Kidney capillary endothelial cell (primary cell): ENCODE results near the gene HS1BP3.

ENCODE experiments used
- DNase-seq: peaks from one replicate; pipeline ENCODE4 v3.0.0-alpha.2; 2018; ENCODE audit warnings: low spot score

Gene HS1BP3

DNA sequence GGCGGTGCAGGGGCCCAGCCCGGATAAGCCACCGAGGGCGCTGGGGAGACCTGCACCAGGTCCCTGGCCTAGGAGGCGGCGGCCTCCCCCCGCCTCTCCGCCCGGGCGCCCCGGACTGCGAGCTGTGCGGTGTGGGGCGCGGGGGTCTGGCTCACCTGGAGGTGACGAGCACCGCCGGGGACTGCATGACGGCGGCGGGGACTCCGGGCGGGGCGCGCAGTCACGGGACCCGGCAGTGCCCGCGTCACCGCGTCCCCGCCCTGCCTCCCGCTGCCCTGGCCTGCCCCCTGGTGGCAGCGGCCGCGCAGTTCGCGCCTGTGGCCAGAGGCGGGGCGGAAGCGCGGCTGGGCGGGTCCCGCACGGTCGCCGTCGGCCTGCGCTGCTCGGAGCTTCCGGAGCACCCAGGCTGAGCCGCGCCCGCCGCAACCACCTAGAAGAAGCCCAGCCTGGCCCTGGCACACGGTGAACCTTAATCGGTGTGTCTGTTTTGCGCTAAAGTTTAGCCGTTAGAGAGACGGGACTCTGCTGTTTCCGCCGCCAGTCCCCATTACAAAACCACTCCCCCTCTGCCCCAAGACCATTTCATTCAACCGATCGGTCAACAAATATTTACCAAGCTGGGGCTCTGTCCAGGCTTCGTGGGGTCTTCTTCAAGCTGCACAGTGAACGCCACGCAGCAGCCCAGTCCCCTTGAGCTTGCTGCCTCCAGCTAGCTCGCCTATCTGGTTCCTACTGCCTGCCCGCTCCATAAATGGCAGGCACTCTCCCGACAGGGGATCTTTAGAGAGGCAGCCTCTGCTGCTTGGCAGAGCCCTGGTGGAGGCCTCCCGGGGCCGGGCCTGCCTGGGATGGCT, at the start of gene HS1BP3:
Gene HS1BP3, minus strand, starts transcription at position 222 of the 854 bp plus-strand sequence. Its CDS starts 35 bp downstream, at position 187.
- DNase-seq, result peak; percentile 87

GRCh38 chr2:20698916-20699613, 48.2 kb upstream of the HS1BP3 start:
- DNase-seq, result peak; percentile 39

DNA sequence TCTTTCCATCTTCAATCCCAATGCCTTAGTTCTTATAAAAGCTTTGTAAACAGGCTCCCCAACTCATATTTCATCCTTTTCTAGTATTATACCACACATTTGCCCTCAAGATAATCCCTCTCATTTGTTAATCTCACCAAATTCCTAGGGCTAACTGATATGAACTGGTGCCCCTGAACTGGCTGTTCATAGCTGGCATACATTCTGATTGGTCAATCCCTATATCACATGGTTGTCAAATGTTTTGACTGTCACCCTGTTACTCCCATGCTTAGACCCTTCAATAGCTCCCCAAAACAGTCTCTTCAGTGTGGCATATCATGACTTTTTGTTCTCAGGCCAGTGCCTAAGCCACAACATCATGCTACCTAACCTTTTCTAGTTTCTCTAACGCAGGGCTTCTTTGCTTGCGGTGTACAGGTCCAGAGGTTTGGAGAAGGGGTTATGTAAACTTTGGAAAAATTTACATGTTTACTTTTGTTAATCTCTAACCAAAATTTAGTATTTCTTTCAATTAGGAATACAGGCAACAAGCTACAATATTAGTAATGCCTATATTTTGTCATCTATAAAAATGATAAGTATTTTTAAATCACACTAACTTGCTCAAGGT, 46.5 kb upstream of the HS1BP3 start:
- DNase-seq, result no peak

DNA sequence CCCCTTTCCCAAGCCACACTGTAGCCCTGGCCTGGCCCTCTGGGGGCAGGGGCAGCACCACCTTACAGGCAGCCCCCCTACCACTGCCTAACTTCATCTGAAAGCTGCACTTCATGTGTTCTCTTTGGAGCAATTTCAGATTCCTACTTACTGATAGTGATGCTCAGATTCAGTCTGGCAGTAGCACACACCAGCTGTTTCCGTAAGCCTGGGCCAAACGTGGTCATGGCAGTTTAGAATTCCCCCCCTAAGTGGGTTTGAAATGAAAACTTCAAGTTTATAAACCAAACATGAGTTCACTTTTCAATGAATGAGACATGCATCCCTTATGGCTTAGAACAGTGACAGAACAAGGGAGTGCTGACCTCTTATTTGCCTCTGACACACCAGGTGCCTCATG, 45.5 kb upstream of the HS1BP3 start:
- no peak for DNase-seq

DNA sequence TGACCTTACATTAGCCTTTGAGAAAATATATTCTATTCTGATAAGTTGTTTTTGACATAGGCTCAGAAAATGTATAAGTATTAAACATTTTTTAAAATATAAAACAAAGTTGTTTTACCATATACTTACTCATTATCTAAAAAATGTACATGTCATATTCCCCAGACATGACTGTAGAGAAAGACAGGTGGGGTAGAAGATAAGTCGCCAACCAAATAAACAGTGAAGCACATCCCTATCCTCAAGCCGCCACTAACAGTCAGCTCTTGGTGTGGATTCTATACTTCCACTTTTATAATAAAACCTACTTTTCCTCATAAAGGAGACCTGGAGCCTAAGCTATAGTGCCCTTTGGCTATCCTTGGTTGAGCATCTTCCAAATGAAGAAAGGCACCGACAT, 42.4 kb upstream of the HS1BP3 start:
- no peak for DNase-seq

DNA sequence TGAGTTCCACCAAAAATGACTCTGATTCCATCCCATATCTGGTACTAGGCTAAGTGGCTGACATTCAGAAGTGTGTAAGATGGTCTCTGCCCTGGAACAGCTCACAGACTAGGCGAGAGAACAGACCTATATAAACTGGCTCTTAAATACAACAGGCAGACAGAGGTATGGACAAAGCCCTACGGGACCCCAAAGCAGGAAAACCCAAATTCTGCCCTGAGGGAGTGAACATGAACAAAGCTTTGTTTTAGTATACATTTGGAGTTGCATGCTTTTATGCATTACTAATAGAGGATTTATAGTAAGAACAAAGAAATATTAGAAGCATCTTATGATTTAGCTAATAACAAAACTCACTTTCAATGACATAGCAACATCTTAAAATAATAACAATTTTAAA, 41.2 kb upstream of the HS1BP3 start:
- no peak for DNase-seq

DNA sequence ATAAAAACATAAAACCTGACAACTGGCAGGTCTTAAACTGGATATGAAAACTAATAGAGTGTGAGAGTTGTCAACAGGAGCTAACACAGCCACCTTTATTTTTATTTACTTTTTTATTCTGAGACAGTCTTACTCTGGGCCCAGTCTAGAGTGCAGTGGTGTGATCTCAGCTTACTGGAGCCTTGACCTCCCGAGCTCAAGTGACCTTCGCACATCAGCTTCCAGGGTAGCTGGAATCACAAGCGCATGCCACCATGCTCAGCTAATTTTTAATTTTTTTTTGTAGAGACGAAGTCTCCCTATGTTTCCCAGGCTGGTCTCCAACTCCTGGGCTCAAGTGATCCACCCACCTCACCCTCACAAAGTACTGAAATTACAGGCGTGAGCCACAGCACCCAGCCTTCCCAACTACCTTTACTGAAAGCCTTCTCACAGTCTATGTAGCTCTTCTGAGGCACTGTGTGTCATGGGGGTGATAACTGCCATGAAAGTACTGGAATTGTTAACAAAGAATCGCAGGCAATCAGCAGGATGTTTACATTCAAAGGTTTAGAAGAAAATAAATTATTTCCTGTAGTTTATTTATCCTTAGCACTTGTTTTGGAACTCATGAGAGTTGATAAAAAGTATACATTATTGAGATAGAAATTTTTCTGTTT, 40.3 kb upstream of the HS1BP3 start:
- DNase-seq, result no peak

DNA sequence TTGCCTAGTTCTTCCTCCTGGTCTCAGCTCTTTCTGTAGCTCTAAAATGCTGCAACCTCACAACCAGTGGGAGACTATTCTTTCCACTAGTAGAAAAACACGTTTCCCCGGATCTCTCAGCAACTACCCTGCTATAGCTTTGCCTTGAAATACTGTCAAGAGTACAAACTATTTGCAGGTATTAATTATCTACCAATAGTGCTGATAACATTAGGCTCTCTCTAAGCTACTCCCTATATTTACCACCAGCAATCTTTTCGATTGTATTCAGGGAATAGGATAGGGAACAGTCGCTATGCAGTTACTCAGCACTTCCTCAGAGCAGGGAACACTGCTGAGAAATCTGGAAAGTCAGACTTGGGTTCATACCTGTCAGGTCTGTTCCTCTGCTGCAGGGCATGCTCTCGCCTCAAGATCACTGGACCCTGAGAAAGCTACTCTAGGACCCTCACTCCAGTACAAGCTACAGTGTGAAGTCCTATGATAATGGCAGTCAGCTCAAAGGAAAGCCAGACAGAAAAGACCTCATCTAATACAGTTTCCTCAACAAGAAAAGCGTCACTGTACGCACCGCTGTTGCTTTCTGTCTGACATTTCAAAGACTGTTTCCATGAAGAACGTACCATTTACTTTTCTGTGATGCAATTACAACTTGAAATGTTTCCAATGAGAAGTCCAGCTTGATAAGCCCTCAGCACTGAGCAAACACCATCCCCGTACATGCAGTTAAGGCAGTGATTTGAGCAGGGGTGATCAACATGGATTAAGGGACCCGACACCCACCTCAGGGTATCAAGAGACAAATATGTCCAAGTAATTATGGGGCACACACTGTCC, 38.7 kb upstream of the HS1BP3 start:
- no peak for DNase-seq

- DNase-seq, result no peak
Observed at GRCh38 chr2:20687260-20687832, 36.4 kb upstream of the HS1BP3 start.

GRCh38 chr2:20684581-20685063, 33.7 kb upstream of the HS1BP3 start:
- DNase-seq, result no peak

GRCh38 chr2:20682167-20682920, 31.4 kb upstream of the HS1BP3 start:
- no peak for DNase-seq

DNA sequence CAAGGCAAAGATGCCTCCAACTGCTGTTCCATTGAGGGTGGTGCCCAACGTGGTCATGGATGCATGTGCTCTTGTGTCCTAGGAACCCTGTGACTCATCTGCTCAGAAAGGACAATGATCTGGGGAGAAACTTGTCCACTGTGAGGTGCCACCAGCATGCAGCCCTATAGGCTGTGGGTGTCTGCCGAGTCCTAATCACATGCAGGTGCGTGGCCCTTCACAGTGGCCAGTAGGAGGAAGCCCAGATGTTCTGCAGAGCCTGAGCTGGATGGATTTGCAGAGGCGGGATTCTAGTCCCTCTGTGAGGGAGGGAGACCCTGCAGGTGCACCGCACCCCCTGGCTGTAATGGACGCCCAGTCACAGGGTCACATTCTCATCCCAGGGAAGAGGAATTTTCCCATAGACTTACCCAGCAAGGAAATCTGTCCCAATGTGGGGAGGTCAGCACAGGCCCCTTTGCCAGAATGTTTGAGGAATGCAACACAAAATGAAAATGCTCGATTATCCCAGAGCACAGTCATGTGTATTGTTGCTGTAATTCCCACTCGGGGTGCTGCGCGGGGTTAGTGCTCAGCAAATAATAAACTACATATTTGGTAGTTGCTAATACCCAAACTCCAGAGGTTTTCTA, 30.0 kb upstream of the HS1BP3 start:
- no peak for DNase-seq

DNA sequence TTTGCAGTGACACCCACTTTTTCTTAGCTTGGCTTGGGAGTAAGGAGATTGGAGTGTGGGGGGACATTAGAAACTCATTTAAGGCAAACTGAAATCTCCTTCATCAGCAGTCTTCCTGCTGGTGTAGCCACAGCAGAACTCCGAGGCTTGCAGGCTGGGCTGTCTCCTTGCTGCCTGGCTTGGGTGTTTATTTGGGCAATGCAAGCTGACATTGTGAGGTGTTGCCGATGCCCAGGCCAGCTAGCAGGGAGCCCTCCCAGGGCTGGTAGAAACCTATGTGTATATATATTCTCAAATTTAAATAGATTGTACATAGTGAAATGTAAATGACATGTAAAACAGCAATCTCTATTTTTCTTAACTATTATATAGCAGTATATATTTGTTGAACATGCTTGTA, 27.9 kb upstream of the HS1BP3 start:
- no peak for DNase-seq

DNA sequence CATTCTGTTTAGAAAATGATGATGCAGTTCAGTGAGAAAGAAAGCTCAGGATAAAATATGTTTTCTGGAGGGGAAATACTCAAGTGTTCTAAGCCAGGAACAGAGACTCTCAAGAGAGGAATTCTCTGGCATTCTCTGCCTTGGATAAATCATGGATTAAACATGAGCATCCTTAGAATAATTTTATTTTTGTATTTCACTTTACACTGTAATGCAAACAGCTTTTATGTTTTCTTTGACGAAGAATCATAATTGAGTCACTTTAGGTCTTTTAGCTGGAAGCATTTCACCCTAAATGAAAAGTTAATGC, 27.1 kb upstream of the HS1BP3 start:
- DNase-seq, result no peak

DNA sequence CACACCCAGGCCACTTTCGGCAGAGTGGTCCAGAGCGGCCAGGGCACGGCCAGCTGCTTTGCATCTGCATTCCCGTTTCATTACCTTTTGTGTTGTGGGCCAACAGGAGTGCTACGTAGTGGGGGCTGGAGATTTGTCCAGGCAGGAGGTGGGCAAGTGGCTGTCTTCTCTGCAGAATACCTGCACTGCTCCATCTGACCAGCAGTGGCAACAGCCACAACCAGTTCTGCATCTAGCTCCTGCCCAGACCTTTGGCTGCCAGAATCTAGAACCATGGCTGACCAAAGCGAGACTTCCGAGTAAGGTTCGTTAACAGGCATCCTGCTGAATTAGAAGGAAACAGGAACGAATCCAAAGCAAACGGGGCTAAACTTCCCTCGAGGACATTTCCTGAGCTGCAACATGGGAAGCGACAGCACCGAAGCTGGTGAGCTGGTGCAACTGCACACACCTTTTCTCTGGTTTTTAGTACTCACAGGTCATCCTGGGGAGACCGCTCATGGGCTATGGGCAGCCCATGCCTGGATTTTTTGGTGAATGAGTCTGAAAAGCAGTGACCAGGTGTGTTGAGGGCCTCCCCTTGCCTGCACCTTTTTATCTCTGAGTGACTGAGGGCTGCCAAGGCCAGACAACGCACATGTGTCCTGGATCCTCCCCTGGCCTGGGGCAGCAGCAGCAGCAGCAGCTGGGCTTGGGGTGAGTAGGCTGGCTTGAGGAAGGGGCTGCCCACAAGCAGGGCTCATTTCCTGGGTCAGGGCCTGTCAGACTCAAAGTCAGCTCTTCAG, 26.6 kb upstream of the HS1BP3 start:
- no peak for DNase-seq

GRCh38 chr2:20676353-20677215, 25.7 kb upstream of the HS1BP3 start:
- DNase-seq, result no peak

- no peak for DNase-seq
Observed at GRCh38 chr2:20675701-20676352, 24.9 kb upstream of the HS1BP3 start.
